NT2/D1 (cell line): ENCODE measurements around the gene RPTOR.

Source experiments
- DNase-seq: peaks from one replicate; pipeline ENCODE4 v3.0.0-alpha.2; 2011; ENCODE audit warnings: low read depth, low spot score
- H3K27me3 ChIP-seq: 2 replicates; pipeline ENCODE4 v1.6.0; 2011; ENCODE audit warnings: mild to moderate bottlenecking; ENCODE audit not compliant: insufficient read length, insufficient read depth
- H3K36me3 ChIP-seq: 2 replicates; pipeline ENCODE4 v1.6.1; 2011; ENCODE audit warnings: mild to moderate bottlenecking, low read length, mixed read lengths; ENCODE audit not compliant: insufficient read depth, insufficient read length
- H3K4me1 ChIP-seq: 2 replicates; pipeline ENCODE4 v1.5.1; 2011; ENCODE audit not compliant: insufficient read depth, insufficient read length
- H3K4me3 ChIP-seq: 2 replicates; pipeline ENCODE4 v1.5.1; 2011; ENCODE audit warnings: low read depth; ENCODE audit not compliant: insufficient read length
- H3K9ac ChIP-seq: 2 replicates; pipeline ENCODE4 v1.6.0; 2011; ENCODE audit warnings: low read depth; ENCODE audit not compliant: insufficient read length
- H3K9me3 ChIP-seq: 2 replicates; pipeline ENCODE4 v1.5.1; 2011; ENCODE audit warnings: mild to moderate bottlenecking, low read length; ENCODE audit not compliant: insufficient read depth
- SUZ12 ChIP-seq: IDR thresholded peaks from 2 replicates; pipeline ENCODE4 v1.6.1; 2011; ENCODE audit not compliant: insufficient read length, insufficient read depth; ENCODE audit errors: extremely low read depth
- YY1 ChIP-seq: IDR thresholded peaks from 2 replicates; pipeline ENCODE4 v1.6.1; 2011; ENCODE audit not compliant: insufficient read length, insufficient read depth
- ZNF274 ChIP-seq: IDR thresholded peaks from 2 replicates; pipeline ENCODE4 v1.6.1; 2011; ENCODE audit warnings: mild to moderate bottlenecking, low read depth, low read length

RPTOR gene

DNA sequence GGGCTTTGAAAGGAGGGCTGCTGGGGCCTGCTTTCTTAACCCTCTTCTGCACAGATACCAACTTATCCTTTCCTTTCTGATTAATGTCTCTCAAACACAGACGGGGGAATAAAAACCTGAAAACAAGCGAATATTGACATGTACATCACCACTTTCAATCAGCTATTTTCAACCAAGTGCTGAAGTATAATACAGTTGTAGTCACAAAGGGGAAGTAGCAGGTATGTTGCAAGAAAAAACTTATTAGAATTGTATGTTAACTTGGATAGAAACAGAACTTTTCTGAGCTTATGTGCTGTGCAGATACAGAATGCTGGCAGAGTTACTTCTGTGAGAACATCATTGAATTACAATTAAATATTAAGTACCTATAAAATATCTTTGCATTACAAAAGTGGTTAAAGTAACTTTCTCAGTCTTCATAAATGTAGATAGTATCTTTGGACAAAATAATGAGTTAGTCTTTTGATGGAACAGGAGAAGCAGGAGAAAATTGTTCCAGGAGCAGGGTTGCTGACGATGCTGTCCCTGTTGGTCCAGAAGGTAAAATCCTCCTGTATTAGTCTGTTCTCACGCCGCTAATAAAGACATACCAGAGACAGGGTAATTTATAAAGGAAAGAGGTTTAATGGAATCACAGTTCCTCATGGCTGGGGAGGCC, 59.5 kb downstream of the RPTOR start:
- Histone ChIP-seq H3K36me3 (peaks cover 14% of the 10 kb centered on the region), H3K27me3 (no peaks in the 10 kb centered on the region), H3K4me1 (no peaks in the 10 kb centered on the region), H3K9me3 (peaks cover 7% of the 10 kb centered on the region; the same call in 1 of the 2 replicates), H3K4me3 (no peak overlapping the region), H3K9ac (no peak overlapping the region)
- DNase-seq, result no peak
- TF ChIP-seq YY1 (no peak), ZNF274 (no peak), SUZ12 (no peak)

- peaks cover 7% of the 10 kb centered on the region; the same call in 1 of the 2 replicates for H3K9me3 ChIP-seq
- no peaks in the 10 kb centered on the region for H3K4me1 ChIP-seq
- no peak for DNase-seq
- H3K27me3 ChIP-seq, result no peaks in the 10 kb centered on the region
- peaks cover 14% of the 10 kb centered on the region for H3K36me3 ChIP-seq
- TF ChIP-seq YY1 (no peak), ZNF274 (no peak), SUZ12 (no peak)
- H3K4me3 ChIP-seq, result no peak overlapping the region
- no peak overlapping the region for H3K9ac ChIP-seq
These were observed 60.0 kb downstream of the RPTOR start for GRCh38 chr17:80604670-80605010.

DNA sequence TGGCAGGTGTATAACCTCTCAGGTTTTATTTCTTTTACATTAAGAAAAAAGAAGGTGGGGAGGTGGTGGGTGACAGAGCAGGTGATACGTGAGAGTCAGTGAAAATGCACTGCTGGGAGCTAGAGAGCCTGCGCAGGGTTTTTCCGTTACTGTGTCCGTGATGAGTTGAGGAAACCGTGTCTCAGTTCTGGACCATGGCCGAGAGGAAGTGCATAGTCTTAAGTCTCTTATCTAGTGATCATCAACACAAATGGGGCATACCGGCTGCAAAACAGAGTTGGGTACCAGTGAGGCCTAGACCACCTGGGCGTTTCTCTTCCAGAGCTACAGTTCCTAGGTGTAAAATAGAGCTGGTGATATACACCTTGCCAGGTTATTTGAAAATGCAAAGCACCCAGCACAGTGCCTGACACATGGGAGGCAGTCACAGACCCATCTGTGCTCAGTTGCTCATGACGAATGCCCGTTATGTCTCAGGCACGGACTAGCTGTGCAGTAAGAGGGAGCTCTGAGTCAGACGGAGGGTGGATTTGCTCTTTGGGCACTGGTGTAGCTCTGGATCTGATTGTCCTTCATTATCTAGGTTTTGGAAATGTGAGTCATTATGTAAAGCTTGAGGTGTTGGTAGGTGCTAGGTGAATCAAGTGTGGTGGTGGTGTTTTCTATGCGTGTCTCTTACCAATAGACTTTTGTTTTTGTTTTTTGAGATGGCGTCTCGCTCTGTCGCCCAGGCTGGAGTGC, 60.9 kb downstream of the RPTOR start:
- Histone ChIP-seq H3K9me3 (peaks cover 7% of the 10 kb centered on the region; the same call in 1 of the 2 replicates), H3K9ac (no peak overlapping the region), H3K27me3 (no peaks in the 10 kb centered on the region), H3K4me1 (no peaks in the 10 kb centered on the region), H3K36me3 (peaks cover 14% of the 10 kb centered on the region), H3K4me3 (no peak overlapping the region)
- DNase-seq, result no peak
- TF ChIP-seq SUZ12 (no peak), ZNF274 (no peak), YY1 (no peak)

- no peak for DNase-seq
- Histone ChIP-seq H3K36me3 (peaks cover 3% of the 10 kb centered on the region), H3K4me3 (no peak overlapping the region), H3K9me3 (no peaks in the 10 kb centered on the region), H3K9ac (no peak overlapping the region), H3K27me3 (no peaks in the 10 kb centered on the region), H3K4me1 (no peaks in the 10 kb centered on the region)
- TF ChIP-seq ZNF274 (no peak), SUZ12 (no peak), YY1 (no peak)
These were observed 63.7 kb downstream of the RPTOR start for GRCh38 chr17:80608326-80608725.

DNA sequence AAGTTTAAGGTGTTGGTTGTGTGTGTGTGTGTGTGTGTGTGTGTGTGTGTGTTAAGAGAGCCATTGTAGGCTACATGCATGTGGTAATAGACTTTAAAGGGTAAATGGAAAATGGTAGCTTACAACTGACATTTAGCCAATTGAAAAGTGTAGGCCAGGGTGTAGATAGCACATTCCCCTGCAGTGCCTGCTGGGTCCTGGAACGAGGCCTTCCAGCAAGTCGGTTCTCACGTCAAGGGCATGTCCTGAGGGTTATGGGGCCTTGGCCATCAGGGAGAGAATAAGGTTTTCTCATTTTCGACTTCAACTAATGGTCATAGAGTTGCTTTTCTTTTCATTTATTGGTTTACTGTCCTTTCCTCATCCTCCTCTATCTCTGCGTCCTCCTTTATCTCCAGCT, 65.1 kb downstream of the RPTOR start:
- no peak overlapping the region for H3K4me3 ChIP-seq
- no peaks in the 10 kb centered on the region for H3K9me3 ChIP-seq
- H3K27me3 ChIP-seq, result no peaks in the 10 kb centered on the region
- TF ChIP-seq ZNF274 (no peak), SUZ12 (no peak), YY1 (no peak)
- peaks cover 3% of the 10 kb centered on the region for H3K36me3 ChIP-seq
- H3K9ac ChIP-seq, result no peak overlapping the region
- no peak for DNase-seq
- no peaks in the 10 kb centered on the region for H3K4me1 ChIP-seq

- Histone ChIP-seq H3K27me3 (no peaks in the 10 kb centered on the region), H3K9me3 (no peaks in the 10 kb centered on the region), H3K4me3 (no peak overlapping the region), H3K36me3 (peaks cover 3% of the 10 kb centered on the region), H3K4me1 (no peaks in the 10 kb centered on the region), H3K9ac (no peak overlapping the region)
- TF ChIP-seq YY1, result no peak
- TF ChIP-seq SUZ12, result no peak
- no peak for TF ChIP-seq ZNF274
- DNase-seq, result no peak
These were observed 67.2 kb downstream of the RPTOR start for GRCh38 chr17:80611816-80612215.

- H3K4me3 ChIP-seq, result no peak overlapping the region
- no peaks in the 10 kb centered on the region for H3K9me3 ChIP-seq
- DNase-seq, result no peak
- no peaks in the 10 kb centered on the region for H3K27me3 ChIP-seq
- peaks cover 3% of the 10 kb centered on the region for H3K36me3 ChIP-seq
- no peaks in the 10 kb centered on the region for H3K4me1 ChIP-seq
- H3K9ac ChIP-seq, result no peak overlapping the region
- TF ChIP-seq SUZ12 (no peak), YY1 (no peak), ZNF274 (no peak)
These were observed 68.5 kb downstream of the RPTOR start for GRCh38 chr17:80612997-80613731.

- no peak for DNase-seq
- Histone ChIP-seq H3K36me3 (no peaks in the 10 kb centered on the region), H3K9me3 (no peaks in the 10 kb centered on the region), H3K4me1 (no peaks in the 10 kb centered on the region), H3K4me3 (no peak overlapping the region), H3K27me3 (no peaks in the 10 kb centered on the region), H3K9ac (no peak overlapping the region)
- TF ChIP-seq ZNF274 (no peak), SUZ12 (no peak), YY1 (no peak)
These were observed 69.1 kb downstream of the RPTOR start for GRCh38 chr17:80613732-80614071.
